ENCODE results near the gene NUMB.
"Not testable (repeated sequence)": the region's sequence is repeated elsewhere in the genome, so short reads cannot be mapped to it uniquely, and the experiment has no call there.

Gene NUMB

GRCh38 chr14:73465823-73466532, 7.6 kb upstream of the NUMB start:
- no peak for DNase-seq

GRCh38 chr14:73463411-73463810, 5.1 kb upstream of the NUMB start:
- DNase-seq, result no peak

GRCh38 chr14:73462815-73463214, 4.5 kb upstream of the NUMB start:
- DNase-seq, result no peak

DNA sequence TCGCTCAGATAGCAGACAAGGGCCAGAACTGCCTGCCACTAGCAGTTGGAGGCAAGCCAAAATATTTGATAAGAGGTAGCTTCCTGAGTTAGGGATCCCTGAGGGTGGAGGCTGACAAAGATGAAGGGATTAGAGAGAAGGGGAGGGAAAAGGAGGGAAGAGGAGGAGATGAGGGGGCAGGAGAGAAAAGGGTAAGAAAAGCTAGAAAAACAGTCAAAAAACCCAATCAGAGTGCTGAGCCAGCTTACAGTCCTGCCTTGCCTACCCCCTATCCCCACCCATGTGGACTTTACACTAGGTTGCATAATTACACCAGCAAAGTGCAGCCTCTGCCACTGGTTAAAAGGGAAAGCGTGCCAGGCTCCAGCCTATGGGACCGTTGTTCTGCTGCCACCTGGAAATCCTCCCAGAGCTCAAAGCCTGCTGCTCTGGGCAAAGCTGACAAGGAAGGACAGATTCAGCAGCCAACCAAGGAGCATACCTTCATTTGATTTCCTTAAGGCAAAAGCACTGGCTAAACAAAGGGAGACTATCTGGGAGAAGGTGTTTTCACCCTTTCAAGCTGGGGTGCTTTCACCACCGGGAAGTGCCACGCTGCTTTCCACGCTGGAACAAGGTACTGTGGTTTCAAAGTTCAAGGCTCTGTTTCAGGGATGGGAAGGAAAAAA, 3.8 kb upstream of the NUMB start:
- peak; percentile 74 to 89 for DNase-seq

DNA sequence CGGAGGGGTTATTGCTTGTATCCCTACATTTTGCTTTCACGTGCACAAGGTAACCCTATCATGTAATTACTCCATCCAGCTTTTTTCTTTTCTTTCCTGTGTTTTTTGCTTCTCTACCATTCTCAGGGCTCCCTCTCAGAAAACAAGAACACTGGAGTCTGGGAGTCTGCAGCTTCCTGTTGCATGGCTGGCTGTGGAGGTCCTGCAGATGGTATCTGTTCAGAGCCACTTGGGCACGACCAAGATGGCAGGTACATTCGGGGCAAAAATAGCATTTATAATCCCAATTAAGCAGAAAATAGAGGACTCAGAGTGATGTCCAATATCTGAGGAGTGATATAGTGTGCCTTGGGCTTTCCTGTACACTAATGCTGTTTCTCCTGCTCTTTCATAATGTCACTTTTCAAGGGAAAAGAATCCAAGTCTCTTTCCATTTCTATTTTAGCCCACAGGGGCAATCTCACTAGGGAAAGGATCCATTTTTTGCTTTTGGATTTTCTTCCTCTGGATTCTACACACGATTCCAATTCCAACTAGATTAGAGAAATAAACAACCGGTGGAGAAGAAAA, 3.2 kb upstream of the NUMB start:
- no peak for DNase-seq

- DNase-seq, result peak; percentile 41 to 74
These were observed 2.4 kb upstream of the NUMB start for GRCh38 chr14:73460691-73461127.

DNA sequence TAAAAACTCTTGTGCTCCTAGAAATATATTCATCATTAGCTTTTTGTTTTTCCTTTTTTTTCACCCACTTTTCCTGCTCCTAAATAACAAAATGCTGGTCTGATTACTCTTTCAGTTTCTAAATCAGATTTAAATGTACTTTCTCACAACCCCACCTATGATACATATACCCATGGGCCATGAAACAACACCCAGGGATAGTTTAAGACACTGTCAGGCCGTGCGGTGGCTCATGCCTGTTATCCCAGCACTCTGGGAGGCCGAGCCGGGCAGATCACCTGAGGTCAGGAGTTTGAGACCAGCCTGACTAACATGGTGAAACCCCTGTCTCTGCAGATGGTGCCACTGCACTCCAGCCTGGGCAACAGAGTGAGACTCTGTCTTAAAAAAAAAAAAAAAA, 1.6 kb upstream of the NUMB start:
- DNase-seq, result no peak

DNA sequence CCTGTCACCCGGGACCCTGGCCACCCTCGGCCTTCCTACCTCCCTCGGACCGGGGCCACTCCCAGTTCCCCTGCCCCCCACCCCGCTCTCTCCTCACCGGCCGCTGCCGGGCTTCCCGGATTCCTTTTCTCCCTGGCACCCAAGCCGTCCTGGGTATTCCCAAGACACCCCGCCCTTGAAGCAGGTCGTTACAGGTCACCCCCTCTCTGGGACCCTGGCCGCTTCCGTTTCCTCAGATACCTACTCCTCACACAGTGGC, 493 bp downstream of the NUMB start:
- DNase-seq, result no peak

GRCh38 chr14:73457041-73457923, 1.1 kb downstream of the NUMB start:
- DNase-seq, result peak in 1 of 2 experiments; percentile 15

DNA sequence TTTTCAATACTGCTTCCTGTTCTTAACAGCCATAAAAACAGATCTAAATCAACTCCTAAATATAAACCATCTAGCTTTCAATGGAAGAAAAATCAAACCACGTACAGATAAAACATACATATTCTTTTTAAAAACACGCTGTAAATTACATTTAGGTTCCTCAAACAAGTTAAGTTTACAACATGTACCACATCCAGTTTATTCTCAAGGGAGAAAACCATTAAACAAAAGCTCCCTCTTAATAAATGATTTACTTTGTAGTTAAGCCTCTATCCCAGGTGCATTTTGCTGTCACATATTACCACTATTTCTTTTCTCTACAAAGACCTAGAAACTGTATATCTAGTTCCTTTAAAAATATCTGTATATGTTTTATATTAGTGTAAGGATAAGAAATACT, 3.1 kb downstream of the NUMB start:
- no peak for DNase-seq

DNA sequence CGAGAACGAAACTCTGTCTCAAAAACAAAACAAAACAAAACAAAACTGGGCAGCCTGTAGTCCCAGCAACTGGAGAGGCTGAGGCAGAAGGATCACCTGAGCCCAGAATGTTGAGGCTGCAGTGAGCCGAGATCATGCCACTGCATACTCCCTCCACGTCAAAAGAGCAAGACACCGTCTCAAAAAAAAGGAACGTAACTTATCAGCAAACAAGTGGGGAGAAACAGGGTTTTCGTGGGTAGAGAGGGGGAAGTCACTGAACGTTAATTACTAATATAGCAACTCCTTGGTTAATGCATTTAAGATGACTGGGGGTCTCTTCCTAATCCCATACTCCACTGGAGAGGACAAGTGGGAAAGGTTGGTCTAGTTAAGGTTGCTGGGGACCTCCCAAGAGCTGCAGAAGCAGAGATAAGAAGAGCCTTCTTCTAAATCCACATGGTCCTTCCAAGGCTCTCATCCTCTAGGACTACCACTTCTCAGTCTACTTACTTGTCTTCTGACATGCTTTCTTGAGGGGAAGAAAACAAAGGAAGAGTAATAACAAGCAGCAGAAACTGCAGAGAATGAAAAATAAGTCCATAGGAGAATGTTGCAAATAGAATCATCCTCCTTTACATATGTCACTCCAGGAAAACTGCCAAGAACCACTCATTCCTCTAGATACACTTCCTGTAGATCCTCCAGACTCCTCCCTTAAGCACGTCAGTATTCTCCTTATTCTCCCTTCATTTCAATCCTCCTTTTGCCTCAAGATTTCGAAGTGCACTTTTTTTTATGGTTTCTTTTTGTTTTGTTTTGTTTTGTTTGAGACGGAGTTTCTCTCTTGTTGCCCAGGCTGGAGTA, 5.8 kb downstream of the NUMB start:
- peak in 1 of 2 experiments; percentile 50 for DNase-seq

DNA sequence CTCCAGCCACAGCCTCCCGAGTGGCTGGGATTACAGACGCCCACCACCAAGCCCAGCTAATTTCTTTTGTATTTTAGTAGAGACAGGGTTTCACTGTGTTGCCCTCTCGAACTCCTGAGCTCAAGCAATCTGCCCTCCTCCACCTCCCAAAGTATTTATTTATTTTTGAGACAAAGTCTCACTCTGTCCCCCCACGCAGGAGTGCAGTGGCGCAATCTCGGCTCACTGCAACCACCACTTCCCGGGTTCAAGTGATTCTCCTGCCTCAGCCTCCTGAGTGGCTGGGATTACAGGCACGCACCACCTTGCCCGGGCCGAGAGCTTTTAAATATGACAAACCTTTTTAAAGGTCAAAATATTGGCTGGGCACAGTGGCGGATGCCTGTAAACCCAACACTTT, 14.6 kb downstream of the NUMB start:
- DNase-seq, result no peak

DNA sequence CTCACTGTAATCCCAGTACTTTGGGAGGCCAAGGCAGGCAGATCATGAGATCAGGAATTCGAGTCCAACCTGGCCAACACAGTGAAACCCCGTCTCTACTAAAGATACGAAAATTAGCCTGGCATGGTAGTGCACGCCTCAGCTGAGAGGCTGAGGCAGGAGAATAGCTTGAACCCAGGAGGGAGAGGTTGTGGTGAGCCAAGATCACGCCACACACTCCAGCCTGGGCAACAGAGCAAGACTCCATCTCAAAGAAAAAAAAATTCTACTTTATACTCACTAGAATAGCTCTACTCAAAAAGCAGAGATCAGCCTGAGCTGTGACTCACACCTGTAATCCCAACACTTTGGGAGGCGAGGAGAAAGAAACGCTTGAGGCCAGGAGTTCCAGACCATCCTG, 17.1 kb downstream of the NUMB start:
- DNase-seq, result no peak

DNA sequence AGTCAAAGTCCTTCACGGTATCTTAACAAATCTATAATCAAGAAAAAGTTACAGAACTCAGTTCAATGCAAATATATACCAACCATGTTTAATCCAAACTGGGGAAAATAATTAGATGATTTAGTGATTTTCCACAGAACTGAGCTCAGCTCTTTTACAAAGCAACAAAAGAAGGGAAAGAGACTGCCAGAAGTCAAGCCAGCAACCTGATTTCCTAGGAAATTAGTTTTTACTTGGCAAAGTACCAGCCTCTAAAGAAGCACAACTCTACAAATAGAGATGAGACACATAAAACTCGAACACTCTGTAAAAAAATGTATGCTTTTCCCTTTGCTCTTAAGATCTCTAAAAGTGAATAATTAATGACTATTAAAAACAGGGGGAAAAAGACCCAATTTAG, 19.4 kb downstream of the NUMB start:
- DNase-seq, result no peak

- no peak for DNase-seq
These were observed 21.1 kb downstream of the NUMB start for GRCh38 chr14:73437206-73437605.

DNA sequence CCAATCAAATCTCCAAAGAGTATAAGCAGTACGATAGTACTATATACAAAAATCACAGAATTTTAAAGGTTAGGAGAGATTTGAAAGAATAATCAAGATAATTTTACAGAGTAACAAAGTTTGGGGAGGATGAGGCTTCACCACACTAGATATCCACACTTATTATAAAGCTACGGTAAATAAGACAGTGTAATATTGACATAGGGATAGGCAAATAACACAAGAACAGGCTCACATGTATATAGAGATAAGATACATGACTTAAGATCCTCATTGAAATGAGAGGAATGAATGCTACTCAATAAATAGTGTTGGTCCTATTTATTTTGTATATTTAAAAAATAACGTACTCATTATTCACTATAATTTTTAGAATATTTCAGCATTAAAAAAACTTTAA, 26.2 kb downstream of the NUMB start:
- DNase-seq, result no peak

DNA sequence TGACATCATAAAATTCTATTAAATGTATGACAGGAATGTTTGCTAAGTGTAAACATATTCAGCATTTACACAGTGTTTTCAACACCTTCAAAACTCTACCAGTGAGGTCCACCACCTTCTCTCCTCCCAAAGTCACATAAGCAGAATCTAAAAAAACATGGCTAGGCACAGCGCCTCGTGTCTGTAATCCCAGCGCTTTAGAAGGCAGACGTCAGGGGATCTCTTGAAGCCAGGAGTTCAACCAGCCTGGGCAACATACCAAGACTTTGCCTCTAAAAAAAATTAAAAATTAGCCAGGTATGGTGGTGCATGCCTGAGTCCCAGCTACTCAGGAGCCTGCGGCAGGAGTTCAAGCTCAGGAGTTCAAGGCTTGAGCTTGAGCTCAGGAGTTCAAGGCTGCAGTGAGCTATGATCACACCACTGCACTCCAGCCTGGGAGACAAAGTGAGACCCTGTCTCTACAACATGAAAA, 30.0 kb downstream of the NUMB start:
- DNase-seq, result no peak

- DNase-seq, result no peak
These were observed 30.7 kb downstream of the NUMB start for GRCh38 chr14:73427516-73428264.

GRCh38 chr14:73426877-73427276, 31.5 kb downstream of the NUMB start:
- DNase-seq, result no peak

GRCh38 chr14:73424453-73424852, 33.9 kb downstream of the NUMB start:
- DNase-seq, result no peak

DNA sequence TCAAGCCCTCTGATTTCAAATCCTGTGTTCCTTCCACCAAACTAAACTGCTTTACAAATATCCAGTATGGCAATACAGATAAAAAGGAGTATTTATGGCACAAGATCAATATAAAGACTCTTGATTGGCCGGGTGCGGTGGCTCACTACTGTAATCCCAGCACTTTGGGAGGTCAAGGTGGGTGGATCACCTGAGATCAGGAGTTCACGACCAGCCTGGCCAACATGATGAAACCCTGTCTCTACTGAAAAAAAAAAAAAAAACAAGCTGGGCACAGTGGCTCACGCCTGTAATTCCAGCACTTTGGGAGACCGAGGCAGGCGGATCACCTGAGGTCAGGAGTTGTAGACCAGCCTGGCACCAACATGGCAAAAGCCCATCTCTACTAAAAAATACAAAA, 35.3 kb downstream of the NUMB start:
- DNase-seq, result not testable (repeated sequence)

GRCh38 chr14:73422515-73422914, 35.8 kb downstream of the NUMB start:
- DNase-seq, result no peak
